Superior temporal gyrus (tissue), 1 donor: ENCODE data around the gene PRND.
A peak's percentile ranks its signal among the peaks of the same experiment; 100 is the strongest.
"Not testable (repeated sequence)": the region's sequence is repeated elsewhere in the genome, so short reads cannot be mapped to it uniquely, and the experiment has no call there.

Source experiments
- DNase-seq: peaks from one replicate; pipeline ENCODE4 v3.0.0-alpha.2; 2016; ENCODE audit errors: extremely low spot score

PRND gene

GRCh38 chr20:4708856-4709255, 12.9 kb upstream of the PRND start:
- no peak for DNase-seq

- DNase-seq = no peak
Observed at GRCh38 chr20:4709261-4710105, 12.2 kb upstream of the PRND start.

GRCh38 chr20:4710106-4710475, 11.6 kb upstream of the PRND start:
- no peak for DNase-seq

GRCh38 chr20:4711511-4711910, 10.2 kb upstream of the PRND start:
- DNase-seq = no peak

- DNase-seq = no peak
Observed at GRCh38 chr20:4713401-4713800, 8.3 kb upstream of the PRND start.

- no peak for DNase-seq
Observed at GRCh38 chr20:4714818-4715217, 6.9 kb upstream of the PRND start.

GRCh38 chr20:4717816-4718570, 3.7 kb upstream of the PRND start:
- DNase-seq = no peak

- DNase-seq = no peak
Observed at GRCh38 chr20:4719190-4719589, 2.5 kb upstream of the PRND start.

GRCh38 chr20:4720041-4720976, 1.4 kb upstream of the PRND start:
- DNase-seq = peak; percentile 96

GRCh38 chr20:4720977-4721349, 746 bp upstream of the PRND start:
- no peak for DNase-seq

- no peak for DNase-seq
Observed at GRCh38 chr20:4722571-4722970, 862 bp downstream of the PRND start.

GRCh38 chr20:4722993-4723392, 1.3 kb downstream of the PRND start:
- DNase-seq = no peak

GRCh38 chr20:4723553-4723952, 1.8 kb downstream of the PRND start:
- not testable (repeated sequence) for DNase-seq

GRCh38 chr20:4724459-4725262, 3.0 kb downstream of the PRND start:
- no peak for DNase-seq

- no peak for DNase-seq
Observed at GRCh38 chr20:4725263-4725550, 3.5 kb downstream of the PRND start.

- no peak for DNase-seq
Observed at GRCh38 chr20:4726710-4727397, 5.1 kb downstream of the PRND start.

GRCh38 chr20:4728120-4728760, 6.5 kb downstream of the PRND start:
- DNase-seq = no peak

GRCh38 chr20:4729265-4729664, 7.6 kb downstream of the PRND start:
- no peak for DNase-seq

- DNase-seq = no peak
Observed at GRCh38 chr20:4730780-4731179, 9.1 kb downstream of the PRND start.

GRCh38 chr20:4736875-4737274, 15.2 kb downstream of the PRND start:
- no peak for DNase-seq
